Posterior cingulate gyrus (tissue), 11 donors: ENCODE data around the gene TPGS2.
"Not testable (repeated sequence)": the region's sequence is repeated elsewhere in the genome, so short reads cannot be mapped to it uniquely, and the experiment has no call there.

Experiments
- DNase-seq, 10 donors: peaks; one replicate each; pipeline versions ENCODE4 v3.0.0 to v3.0.0-alpha.2; 2020 to 2021; ENCODE audit warnings: mixed read lengths in 3 of 10
- intact Hi-C: fragments of 100-400 bp; cut with DNase I; formaldehyde crosslinking; loops from one replicate; pipeline ENCODE4 v1.15.1; 2023

The TPGS2 gene

GRCh38 chr18:36826556-36826955 lies 2.2 kb downstream of the TPGS2 start:
- DNase-seq = no peak
- intact Hi-C loops = no loop called here

- DNase-seq = no peak
- intact Hi-C loops = no loop called here
These were observed 3.3 kb downstream of the TPGS2 start for GRCh38 chr18:36825526-36825925.

GRCh38 chr18:36821681-36822080 lies 7.1 kb downstream of the TPGS2 start:
- DNase-seq = no peak
- intact Hi-C loops = no loop called here

- intact Hi-C loops = no loop called here
- no peak for DNase-seq
These were observed 9.2 kb downstream of the TPGS2 start for GRCh38 chr18:36819621-36820020.

GRCh38 chr18:36818652-36819051 lies 10.2 kb downstream of the TPGS2 start:
- DNase-seq = no peak

GRCh38 chr18:36817039-36817438 lies 11.8 kb downstream of the TPGS2 start:
- DNase-seq = no peak
- intact Hi-C loops = no loop called here

More at GRCh38 chr18:36818652-36819051, 10.2 kb downstream of the TPGS2 start:
- intact Hi-C loops = no loop called here

- DNase-seq, intact Hi-C loops: not testable (repeated sequence)
These were observed 12.7 kb downstream of the TPGS2 start for GRCh38 chr18:36816096-36816495.

- DNase-seq = no peak
- intact Hi-C loops = no loop called here
These were observed 13.8 kb downstream of the TPGS2 start for GRCh38 chr18:36814994-36815393.

GRCh38 chr18:36813824-36814223 lies 15.0 kb downstream of the TPGS2 start:
- intact Hi-C loops = no loop called here
- DNase-seq = no peak

- DNase-seq = no peak
- intact Hi-C loops = no loop called here
These were observed 15.6 kb downstream of the TPGS2 start for GRCh38 chr18:36813101-36813775.

GRCh38 chr18:36812678-36813077 lies 16.1 kb downstream of the TPGS2 start:
- intact Hi-C loops = no loop called here
- DNase-seq = no peak

GRCh38 chr18:36811955-36812354 lies 16.8 kb downstream of the TPGS2 start:
- intact Hi-C loops = loop anchor here (2.0 kb wide), 1 partner anchor 515 kb away; the partner anchor contains the start of gene FHOD3
- no peak for DNase-seq

GRCh38 chr18:36811430-36811829 lies 17.4 kb downstream of the TPGS2 start:
- intact Hi-C loops = loop anchor here (2.0 kb wide), 1 partner anchor 515 kb away; the partner anchor contains the start of gene FHOD3
- no peak for DNase-seq

- intact Hi-C loops = loop anchor here (2.0 to 5.0 kb wide), 3 partner anchors 42 to 513 kb away; partner anchors contain the start of gene FHOD3
- peak in 5 of 10 donors; percentile 12 to 79 (median 21) for DNase-seq
These were observed 19.0 kb downstream of the TPGS2 start for GRCh38 chr18:36809590-36810381.

GRCh38 chr18:36808681-36809080 lies 20.1 kb downstream of the TPGS2 start:
- DNase-seq = no peak
- intact Hi-C loops = loop anchor here (2.0 to 5.0 kb wide), 2 partner anchors 41 to 120 kb away; no protein-coding TSS in a partner anchor

- no peak for DNase-seq
- intact Hi-C loops = loop anchor here (5.0 kb wide), 1 partner anchor 38 kb away; no protein-coding TSS in a partner anchor
These were observed 23.7 kb downstream of the TPGS2 start for GRCh38 chr18:36805105-36805504.

- no peak for DNase-seq
- intact Hi-C loops = no loop called here
These were observed 29.9 kb downstream of the TPGS2 start for GRCh38 chr18:36798738-36799473.

GRCh38 chr18:36792634-36793283 lies 36.0 kb downstream of the TPGS2 start:
- no peak for DNase-seq
- intact Hi-C loops = no loop called here

GRCh38 chr18:36786686-36787085 lies 42.1 kb downstream of the TPGS2 start:
- intact Hi-C loops = no loop called here
- DNase-seq = peak in 4 of 10 donors; percentile 31 to 86 (median 43)

- intact Hi-C loops = no loop called here
These were observed 45.0 kb downstream of the TPGS2 start for GRCh38 chr18:36783792-36784191.

More at GRCh38 chr18:36783792-36784191, 45.0 kb downstream of the TPGS2 start:
- no peak for DNase-seq
